BLaER1 treated with 17β-estradiol and CSF1 and Interleukin-3, amounts not matched to agents 10 nM and 100 nM (cell line): ENCODE data around the gene NMD3.

Experiments
- H3K27ac ChIP-seq, 11 experiments: shearing (Covaris generic); formaldehyde crosslinking; 2 replicates each; pipeline ENCODE4 v1.8.1; 2022
- H3K27me3 ChIP-seq, 11 experiments: shearing (Covaris generic); formaldehyde crosslinking; 2 replicates each; pipeline ENCODE4 v1.8.1; 2022
- H3K36me3 ChIP-seq, 11 experiments: shearing (Covaris generic); formaldehyde crosslinking; 2 replicates each; pipeline ENCODE4 v1.8.1; 2022
- H3K4me1 ChIP-seq, 10 experiments: shearing (Covaris generic); formaldehyde crosslinking; 2 replicates each; pipeline ENCODE4 v1.8.1; 2022
- H3K4me2 ChIP-seq, 11 experiments: shearing (Covaris generic); formaldehyde crosslinking; 2 replicates each; pipeline ENCODE4 v1.8.1; 2022
- H3K4me3 ChIP-seq, 10 experiments: shearing (Covaris generic); formaldehyde crosslinking; 2 replicates each; pipeline ENCODE4 v1.8.1; 2022
- H3K9ac ChIP-seq, 11 experiments: shearing (Covaris generic); formaldehyde crosslinking; 2 replicates each; pipeline ENCODE4 v1.8.1; 2022
- H3K9me3 ChIP-seq, 11 experiments: shearing (Covaris generic); formaldehyde crosslinking; replicated peaks in 1 of 11; 2 replicates each; pipeline ENCODE4 v1.8.1; 2022
- H4K20me1 ChIP-seq, 11 experiments: shearing (Covaris generic); formaldehyde crosslinking; 2 replicates each; pipeline ENCODE4 v1.8.1; 2022
- Cebpa-rat ChIP-seq, 11 experiments: shearing (Covaris generic); IDR thresholded peaks; 2 replicates each; pipeline ENCODE4 v1.8.1; 2022

The NMD3 gene

DNA sequence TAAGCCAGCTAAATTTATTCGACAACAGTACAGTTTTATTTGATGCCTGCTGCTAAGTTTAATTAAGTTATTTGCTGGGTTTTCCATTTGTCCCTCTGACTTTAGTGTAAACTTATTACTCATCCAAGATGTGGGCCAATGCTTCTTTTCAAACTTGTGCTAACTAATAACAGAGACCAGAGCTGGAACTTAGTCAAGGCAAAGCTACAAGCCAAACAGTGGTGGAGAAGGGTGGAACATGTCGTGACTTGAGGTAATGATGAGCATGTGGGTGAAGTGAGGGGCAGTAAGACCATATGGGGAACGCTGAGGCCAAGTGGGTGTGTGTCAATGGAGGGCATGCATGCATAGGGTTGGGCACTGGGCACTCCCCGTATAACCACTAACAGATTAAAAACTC, 63.9 kb downstream of the NMD3 start:
- no peaks in the 10 kb centered on the region for H3K27me3 ChIP-seq
- peaks cover 5 to 30% (median 9%) of the 10 kb centered on the region in 11 experiments; a peak in 18 of 22 replicates for H3K9me3 ChIP-seq
- no peak overlapping the region for H3K4me2 ChIP-seq
- no peak overlapping the region for H3K9ac ChIP-seq
- H4K20me1 ChIP-seq: no peaks in the 10 kb centered on the region
- H3K4me3 ChIP-seq: no peak overlapping the region
- H3K36me3 ChIP-seq: peaks cover 0 to 3% (median 0%) of the 10 kb centered on the region in 11 experiments; a peak in 1 of 22 replicates
- no peak for TF ChIP-seq Cebpa-rat (IDR thresholded peaks at IDR 0.05)
- no peaks in the 10 kb centered on the region for H3K4me1 ChIP-seq
- no peak overlapping the region for H3K27ac ChIP-seq

DNA sequence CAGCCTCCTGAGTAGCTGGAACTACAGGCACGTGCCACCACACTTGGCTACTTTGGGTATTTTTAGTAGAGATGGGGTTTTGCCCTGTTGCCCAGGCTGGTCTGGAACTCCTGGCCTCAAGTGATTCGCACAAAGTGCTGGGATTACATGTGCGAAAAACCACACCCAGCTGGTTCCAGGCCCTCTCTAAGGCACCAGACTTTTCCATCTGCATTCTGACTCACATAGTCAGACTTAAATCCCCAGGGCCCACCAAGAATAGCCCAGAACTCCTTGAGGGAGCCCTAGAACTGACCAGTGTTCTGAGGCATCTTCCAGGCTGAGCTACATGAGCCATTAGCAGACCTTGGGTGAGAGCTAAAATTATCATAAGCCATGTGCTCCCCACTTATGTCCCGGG, 68.1 kb downstream of the NMD3 start:
- Histone ChIP-seq H3K4me3 (no peak overlapping the region), H3K36me3 (peaks cover 0 to 3% (median 0%) of the 10 kb centered on the region in 11 experiments; a peak in 1 of 22 replicates), H3K4me2 (no peak overlapping the region), H3K27ac (no peak overlapping the region), H3K4me1 (no peaks in the 10 kb centered on the region), H3K9ac (no peak overlapping the region), H4K20me1 (no peaks in the 10 kb centered on the region), H3K9me3 (peaks cover 0 to 15% (median 0%) of the 10 kb centered on the region in 11 experiments; a peak in 7 of 22 replicates), H3K27me3 (no peaks in the 10 kb centered on the region)
- TF ChIP-seq Cebpa-rat (IDR thresholded peaks at IDR 0.05): no peak

DNA sequence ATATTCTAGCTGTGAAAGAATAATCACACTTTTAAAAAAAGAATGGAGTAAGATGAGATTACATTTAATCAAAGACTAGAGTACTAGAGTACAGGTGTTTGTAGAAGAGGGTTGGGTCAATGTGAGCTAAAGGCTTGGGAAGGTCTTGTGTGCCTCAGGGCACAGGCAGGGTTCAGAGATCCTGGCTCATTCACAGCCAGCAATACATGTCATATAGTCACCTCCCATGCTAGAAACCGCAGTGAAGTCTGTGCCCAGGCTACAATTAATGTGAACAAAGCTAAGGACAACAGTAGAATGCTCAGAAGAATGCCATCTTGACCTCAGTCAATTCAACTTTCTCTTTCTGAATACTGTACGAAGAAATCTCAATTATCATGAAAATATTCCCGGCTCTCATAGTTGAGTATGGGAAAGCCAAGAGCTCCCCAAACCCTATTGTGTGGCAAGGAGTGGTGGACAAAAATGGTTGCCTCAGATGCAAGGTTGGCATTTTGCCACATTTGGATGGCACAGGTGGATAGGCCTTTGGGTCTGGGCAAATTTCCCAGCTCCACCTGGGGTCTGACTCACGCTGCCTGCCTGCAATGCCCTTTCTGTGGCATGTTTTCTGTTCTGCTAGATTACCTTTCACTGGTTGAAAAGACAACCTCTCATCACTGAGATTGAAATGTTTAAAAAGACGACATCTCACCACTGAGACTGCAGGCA, 70.2 kb downstream of the NMD3 start:
- H3K9ac ChIP-seq: no peak overlapping the region
- H3K27ac ChIP-seq: no peak overlapping the region
- H3K4me2 ChIP-seq: no peak overlapping the region
- no peaks in the 10 kb centered on the region for H4K20me1 ChIP-seq
- H3K36me3 ChIP-seq: no peaks in the 10 kb centered on the region
- H3K27me3 ChIP-seq: no peaks in the 10 kb centered on the region
- no peak overlapping the region for H3K4me3 ChIP-seq
- TF ChIP-seq Cebpa-rat (IDR thresholded peaks at IDR 0.05): no peak
- peaks cover 2 to 14% (median 4%) of the 10 kb centered on the region in 11 experiments; a peak in 21 of 22 replicates for H3K9me3 ChIP-seq
- no peaks in the 10 kb centered on the region; a peak in 2 of 20 replicates for H3K4me1 ChIP-seq

DNA sequence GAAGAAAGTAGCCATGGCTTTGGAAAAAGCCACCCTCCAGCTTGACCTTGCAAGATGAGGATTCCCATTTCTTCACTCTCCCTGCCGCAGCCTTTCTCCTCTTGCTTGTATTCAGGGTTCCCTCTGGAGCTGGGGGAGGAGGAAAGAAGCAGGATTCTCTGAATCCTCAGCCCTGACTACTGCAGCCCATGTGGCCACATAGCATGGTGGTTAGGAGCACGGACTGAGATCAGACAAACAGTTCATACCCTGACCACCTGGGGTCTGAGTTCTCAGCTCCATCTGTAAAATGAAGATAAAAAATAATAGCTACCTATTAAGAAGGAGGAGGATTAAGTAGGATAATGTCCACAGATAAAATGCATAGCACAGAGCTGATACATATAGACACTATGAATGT, 72.3 kb downstream of the NMD3 start:
- peaks cover 22 to 25% (median 23%) of the 10 kb centered on the region in 11 experiments for H3K9me3 ChIP-seq
- H3K4me3 ChIP-seq: no peak overlapping the region
- no peaks in the 10 kb centered on the region for H3K27me3 ChIP-seq
- peaks cover 0 to 5% (median 0%) of the 10 kb centered on the region in 11 experiments; a peak in 2 of 22 replicates for H3K36me3 ChIP-seq
- no peaks in the 10 kb centered on the region; a peak in 2 of 20 replicates for H3K4me1 ChIP-seq
- no peaks in the 10 kb centered on the region for H4K20me1 ChIP-seq
- H3K9ac ChIP-seq: no peak overlapping the region
- no peak overlapping the region for H3K4me2 ChIP-seq
- no peak for TF ChIP-seq Cebpa-rat (IDR thresholded peaks at IDR 0.05)
- no peak overlapping the region for H3K27ac ChIP-seq

DNA sequence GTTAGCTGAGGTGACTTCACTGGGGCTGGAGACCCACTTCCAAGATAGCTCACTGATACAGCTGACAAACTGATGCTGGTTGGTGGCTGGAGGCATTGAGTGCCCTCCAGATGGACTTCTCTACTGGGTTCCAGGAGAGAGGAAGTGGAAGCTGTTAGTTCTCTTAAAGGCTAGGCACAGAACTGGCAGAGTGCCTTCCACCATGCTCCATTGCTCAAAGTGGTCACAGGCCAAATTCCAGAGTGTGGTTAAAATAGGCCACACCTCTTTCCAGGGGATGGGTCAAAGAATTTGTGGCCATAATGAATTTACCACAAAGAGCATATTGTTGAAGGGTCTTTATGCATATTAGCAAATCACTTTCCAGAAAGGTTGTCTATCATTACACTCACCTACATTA, 74.2 kb downstream of the NMD3 start:
- no peaks in the 10 kb centered on the region for H3K27me3 ChIP-seq
- no peaks in the 10 kb centered on the region for H4K20me1 ChIP-seq
- no peak overlapping the region for H3K27ac ChIP-seq
- H3K9me3 ChIP-seq: peaks cover 35 to 40% (median 39%) of the 10 kb centered on the region in 11 experiments
- no peak for TF ChIP-seq Cebpa-rat (IDR thresholded peaks at IDR 0.05)
- no peak overlapping the region for H3K9ac ChIP-seq
- peaks cover 0 to 15% (median 0%) of the 10 kb centered on the region in 11 experiments; a peak in 3 of 22 replicates for H3K36me3 ChIP-seq
- H3K4me2 ChIP-seq: no peak overlapping the region; a peak in 2 of 22 replicates
- no peaks in the 10 kb centered on the region; a peak in 2 of 20 replicates for H3K4me1 ChIP-seq
- no peak overlapping the region for H3K4me3 ChIP-seq

DNA sequence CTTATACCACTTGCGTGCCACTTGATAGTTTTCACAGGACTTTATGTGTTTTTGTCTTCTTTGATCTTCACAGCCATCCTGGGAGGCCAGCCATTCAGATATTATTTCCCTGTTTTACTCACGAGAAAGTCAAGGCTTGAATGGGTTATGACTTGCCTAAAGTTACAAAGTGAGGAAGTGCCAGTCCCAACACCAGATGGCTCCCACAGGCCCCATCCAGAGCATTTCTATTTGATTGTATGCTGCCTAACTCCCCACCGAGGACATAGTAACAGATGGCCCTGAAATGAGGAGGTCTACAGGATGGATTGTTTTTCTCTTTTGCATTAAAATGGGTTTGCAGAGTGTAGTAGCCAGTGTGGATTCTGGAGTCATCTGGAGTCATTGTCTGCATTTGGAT, 75.7 kb downstream of the NMD3 start:
- H3K9me3 ChIP-seq: peaks cover 35 to 40% (median 39%) of the 10 kb centered on the region in 11 experiments
- TF ChIP-seq Cebpa-rat (IDR thresholded peaks at IDR 0.05): no peak
- no peaks in the 10 kb centered on the region for H3K27me3 ChIP-seq
- H3K27ac ChIP-seq: no peak overlapping the region
- no peak overlapping the region for H3K4me2 ChIP-seq
- H3K4me1 ChIP-seq: no peaks in the 10 kb centered on the region; a peak in 2 of 20 replicates
- H3K4me3 ChIP-seq: no peak overlapping the region
- H3K36me3 ChIP-seq: peaks cover 0 to 15% (median 0%) of the 10 kb centered on the region in 11 experiments; a peak in 3 of 22 replicates
- no peaks in the 10 kb centered on the region for H4K20me1 ChIP-seq
- H3K9ac ChIP-seq: no peak overlapping the region
